HG02571 (cell line): ENCODE measurements around the gene NDUFAF2.
"Not testable (repeated sequence)": the region's sequence is repeated elsewhere in the genome, so short reads cannot be mapped to it uniquely, and the experiment has no call there.

ENCODE experiments used
- ATAC-seq: cut with Tn5 transposase; IDR thresholded peaks from one replicate; pipeline ENCODE4 v1.9.1; 2021; ENCODE audit warnings: mild to moderate bottlenecking, moderate library complexity; ENCODE audit not compliant: unreplicated experiment

Gene NDUFAF2

DNA sequence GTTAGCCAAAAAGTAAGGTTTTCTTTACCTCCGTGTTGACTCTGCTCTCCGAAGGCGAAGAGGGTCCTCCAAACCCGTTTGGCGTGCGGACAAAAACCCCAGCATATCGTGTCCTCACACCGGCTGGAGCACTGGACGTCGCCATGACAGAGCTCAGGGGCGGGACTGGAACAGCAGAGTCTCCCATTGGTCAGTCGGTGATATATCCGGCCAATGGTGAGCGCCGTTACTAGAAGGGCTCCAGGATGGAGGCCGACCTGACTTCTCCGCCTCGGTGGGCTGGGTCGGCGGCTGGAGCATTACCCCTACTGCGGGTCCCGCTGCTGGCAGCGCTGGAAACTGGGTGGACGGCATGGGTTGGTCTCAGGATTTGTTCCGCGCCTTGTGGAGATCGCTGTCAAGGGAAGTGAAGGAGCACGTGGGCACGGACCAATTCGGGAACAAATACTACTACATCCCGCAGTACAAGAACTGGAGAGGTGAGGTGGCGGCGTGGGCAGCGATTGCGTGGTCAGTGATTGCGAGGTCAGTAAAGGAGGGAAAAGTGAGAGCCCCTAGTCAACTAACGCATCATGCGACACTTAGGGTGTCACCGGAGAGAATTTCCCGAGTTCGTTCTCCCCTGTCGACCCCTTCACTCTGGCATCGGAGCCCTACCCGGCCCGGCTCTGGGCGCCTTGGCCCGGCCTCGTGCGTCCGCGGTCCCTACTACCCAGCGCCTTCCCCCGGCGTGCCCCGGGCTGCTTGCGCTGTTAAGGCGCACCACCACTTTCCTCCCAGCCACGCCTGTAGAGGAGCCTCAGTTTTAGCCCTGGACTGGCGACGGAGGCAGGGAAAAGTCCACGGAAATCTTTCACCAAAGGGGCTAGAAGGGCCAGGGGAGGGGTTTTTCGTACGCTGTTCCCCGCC lies at the start of gene NDUFAF2, which contains the start of gene ERCC8:
Gene NDUFAF2 (plus strand): TSS at position 302 of the 909 bp plus-strand sequence. CDS start 51 bp downstream, at position 353.
Gene ERCC8 (minus strand): TSS at position 167 of the 909 bp plus-strand sequence. CDS start 62 bp downstream, at position 105.
- peak; percentile 100 for ATAC-seq

DNA sequence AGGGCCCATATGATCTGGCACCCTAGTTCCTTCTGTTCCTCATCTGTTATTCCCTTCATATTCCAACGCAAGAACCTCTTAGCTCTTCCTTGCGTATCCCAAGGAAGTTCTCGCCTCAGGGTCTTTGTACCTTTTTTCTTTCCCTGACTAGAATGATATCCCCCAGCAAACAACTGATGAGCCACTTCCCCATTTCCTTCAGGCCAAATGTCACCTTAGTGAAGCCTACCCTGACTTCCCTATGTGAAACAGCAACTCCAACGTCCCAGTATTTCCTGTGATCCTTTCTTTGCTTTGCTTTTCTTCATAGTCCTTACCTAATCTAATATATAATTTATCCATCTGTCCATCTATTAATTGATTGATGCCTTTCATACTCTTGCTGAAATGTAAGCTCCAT lies 48.0 kb upstream of the NDUFAF2 start:
- no peak for ATAC-seq

GRCh38 chr5:60903356-60903755 lies 41.6 kb upstream of the NDUFAF2 start:
- no peak for ATAC-seq

DNA sequence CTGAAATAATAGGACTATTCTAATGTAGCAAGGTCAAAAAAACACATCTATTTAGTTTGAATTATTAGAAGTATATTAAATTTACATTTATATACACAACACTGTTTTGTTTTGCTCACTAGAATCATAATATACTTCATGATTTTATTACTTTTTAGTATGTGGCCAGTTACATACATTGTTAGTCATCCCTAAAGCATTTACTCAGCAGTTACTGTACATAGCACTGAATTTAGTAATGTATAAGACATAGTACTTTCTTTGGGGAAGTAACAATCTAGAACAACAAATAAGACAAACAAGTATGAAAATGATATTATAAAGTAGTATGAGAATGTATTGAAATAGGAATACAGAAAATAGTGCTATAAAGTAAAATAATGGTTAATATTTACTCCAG lies 28.4 kb upstream of the NDUFAF2 start:
- ATAC-seq = no peak

DNA sequence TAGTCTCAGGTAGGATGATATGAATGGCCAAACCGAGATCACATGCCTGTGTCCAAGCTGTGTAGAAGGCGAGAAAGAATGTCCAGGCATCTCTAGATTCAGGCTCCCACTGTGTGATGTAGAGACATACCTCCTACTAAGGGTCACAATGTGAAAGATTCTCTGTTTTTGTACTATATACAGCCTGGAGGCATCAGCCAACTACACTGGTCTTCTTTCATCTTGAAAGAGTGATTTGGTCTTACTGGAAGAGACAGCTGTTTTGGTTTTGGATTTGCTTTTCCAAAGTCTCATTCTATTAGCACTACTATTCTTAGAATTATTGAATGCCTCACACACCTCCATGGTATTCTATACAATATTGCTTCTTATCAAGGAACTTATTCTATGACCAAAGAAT lies 26.5 kb upstream of the NDUFAF2 start:
- ATAC-seq = no peak

GRCh38 chr5:60927450-60927849 lies 17.6 kb upstream of the NDUFAF2 start:
- ATAC-seq = no peak

- ATAC-seq = no peak
These were observed 16.0 kb upstream of the NDUFAF2 start for GRCh38 chr5:60929024-60929423.

DNA sequence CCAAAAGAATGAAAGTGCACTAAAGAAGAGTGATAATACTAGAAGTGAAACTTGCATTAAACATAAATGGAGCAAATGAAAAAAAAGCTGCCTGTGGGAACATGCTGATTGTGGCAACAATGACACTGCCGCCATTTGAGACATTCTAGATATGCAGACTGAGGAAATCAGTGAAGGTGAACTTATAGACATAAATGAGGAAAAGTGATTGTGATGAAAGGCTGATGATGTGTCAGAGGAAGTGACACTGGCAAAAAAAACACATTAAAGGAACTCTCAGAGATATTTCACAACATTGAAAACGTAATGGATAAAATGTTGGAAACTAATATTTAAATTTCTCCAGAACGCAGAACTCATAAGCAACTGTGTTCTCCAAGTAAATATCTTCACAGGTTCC lies 1.4 kb upstream of the NDUFAF2 start:
- ATAC-seq = no peak

- peak; percentile 8 for ATAC-seq
These were observed 795 bp downstream of the NDUFAF2 start for GRCh38 chr5:60945813-60946187.

GRCh38 chr5:60948738-60949137 lies 3.7 kb downstream of the NDUFAF2 start:
- ATAC-seq = no peak

- ATAC-seq = no peak
These were observed 10.2 kb downstream of the NDUFAF2 start for GRCh38 chr5:60955239-60955638.

DNA sequence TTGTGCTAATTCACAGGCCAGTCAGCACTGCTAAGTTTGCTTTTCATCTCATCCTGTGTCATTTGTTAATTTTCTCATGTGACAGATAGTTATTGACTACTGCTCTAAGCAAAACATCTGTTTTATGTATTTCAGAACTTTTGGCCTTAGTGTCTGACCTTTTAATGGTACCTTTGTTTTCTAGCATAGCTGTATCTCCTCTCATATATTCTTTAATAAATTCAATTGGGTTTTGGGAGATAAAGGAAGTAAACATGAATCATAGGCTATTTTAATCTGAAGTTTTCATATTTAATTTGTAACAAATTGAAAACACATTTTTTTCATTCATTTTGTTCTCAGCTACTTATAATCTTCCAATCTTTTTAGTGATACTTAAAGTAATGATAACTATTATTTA lies 13.1 kb downstream of the NDUFAF2 start:
- ATAC-seq = no peak

DNA sequence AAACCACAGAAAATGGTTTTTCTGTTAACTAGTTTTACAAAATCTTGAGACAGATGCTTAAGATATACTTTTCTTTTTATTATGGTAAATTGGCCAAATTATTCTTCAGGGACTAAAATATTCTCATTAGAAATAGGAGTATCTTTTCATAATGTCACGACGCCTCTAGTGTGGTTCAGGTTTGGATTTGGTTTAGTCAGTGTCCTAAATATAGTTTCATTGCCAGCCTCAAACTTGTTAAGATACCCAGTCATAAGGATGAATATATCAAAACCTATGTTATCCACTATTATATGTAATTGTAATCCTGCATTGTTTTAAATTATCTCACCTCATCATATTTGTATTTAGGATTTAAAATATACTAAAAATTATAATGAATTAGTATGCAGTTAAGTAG lies 13.7 kb downstream of the NDUFAF2 start:
- ATAC-seq = no peak

- ATAC-seq = no peak
These were observed 14.2 kb downstream of the NDUFAF2 start for GRCh38 chr5:60959156-60959555.

DNA sequence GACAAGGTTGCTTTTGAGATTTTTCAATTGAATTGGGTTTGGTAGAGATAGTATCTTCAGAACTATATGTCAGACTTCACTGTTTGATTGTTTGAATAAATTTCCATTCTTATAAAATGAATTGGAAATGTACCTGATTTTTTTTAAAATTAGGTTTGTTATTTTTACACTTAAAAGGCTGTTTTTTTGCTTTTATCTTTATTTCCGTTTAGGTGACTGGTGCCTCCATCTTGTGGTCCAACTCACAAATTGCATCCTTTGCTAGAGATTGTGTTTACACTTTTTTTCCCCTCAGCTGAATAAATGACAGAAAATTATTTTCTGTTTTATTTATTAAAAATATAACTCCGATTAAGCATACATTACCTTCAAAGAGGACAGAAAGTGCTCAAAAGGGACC lies 15.6 kb downstream of the NDUFAF2 start:
- ATAC-seq = no peak

DNA sequence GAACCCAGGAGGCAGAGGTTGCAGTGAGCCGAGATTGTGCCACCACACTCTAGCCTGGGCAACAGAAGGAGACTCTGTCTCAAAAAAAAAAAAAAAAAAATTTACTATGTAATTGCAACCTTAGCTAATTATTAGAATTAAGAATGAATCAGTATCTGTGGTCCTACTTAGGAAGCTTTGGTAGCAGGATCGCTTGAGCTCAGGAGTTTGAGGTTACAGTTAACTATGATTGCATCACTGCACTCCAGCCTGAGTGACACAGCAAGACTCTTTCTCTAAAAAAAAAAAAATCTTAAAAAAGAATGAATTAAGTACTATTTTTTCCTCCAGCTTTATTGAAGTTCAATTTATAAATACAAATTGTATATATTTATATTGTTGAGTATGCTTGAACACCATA lies 16.7 kb downstream of the NDUFAF2 start:
- no peak for ATAC-seq

GRCh38 chr5:60972231-60972630 lies 27.2 kb downstream of the NDUFAF2 start:
- ATAC-seq = no peak

- ATAC-seq = no peak
These were observed 33.1 kb downstream of the NDUFAF2 start for GRCh38 chr5:60977956-60978737.

DNA sequence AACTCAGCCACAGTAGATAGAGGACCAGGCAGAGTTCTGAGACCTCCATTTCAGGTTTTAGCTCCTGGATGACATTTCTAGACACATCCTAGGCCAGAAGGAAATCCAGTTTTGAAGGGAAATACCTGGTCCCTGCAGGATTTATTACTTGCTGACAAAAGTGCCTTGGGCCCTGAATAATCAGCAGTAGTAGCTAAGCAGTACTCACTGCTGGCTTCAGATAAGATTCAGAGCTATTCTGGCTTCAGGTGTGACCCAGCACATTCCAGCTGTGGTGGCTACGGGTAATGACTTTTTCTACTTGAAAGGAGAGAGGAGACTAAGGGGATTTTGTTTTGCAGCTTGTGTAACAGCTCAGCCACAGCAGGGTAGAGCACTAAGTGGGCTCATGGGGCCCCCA lies 34.0 kb downstream of the NDUFAF2 start:
- no peak for ATAC-seq

- ATAC-seq = no peak
These were observed 35.5 kb downstream of the NDUFAF2 start for GRCh38 chr5:60980511-60980910.

DNA sequence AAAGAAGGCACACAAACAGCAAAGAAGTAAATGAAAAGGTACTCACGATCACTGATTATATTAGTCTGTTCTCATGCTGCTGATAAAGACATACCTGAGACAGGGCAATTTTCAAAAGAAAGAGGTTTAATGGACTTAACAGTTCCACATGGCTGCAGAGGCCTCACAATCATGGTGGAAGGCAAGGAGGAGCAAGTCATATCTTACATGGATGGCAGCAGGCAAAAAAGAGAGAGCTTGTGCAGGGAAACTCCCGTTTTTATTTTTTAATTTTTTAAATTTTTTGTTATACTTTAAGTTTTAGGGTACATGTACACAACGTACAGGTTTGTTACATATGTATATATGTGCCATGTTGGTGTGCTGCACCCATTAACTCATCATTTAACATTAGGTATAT lies 37.1 kb downstream of the NDUFAF2 start:
- not testable (repeated sequence) for ATAC-seq

DNA sequence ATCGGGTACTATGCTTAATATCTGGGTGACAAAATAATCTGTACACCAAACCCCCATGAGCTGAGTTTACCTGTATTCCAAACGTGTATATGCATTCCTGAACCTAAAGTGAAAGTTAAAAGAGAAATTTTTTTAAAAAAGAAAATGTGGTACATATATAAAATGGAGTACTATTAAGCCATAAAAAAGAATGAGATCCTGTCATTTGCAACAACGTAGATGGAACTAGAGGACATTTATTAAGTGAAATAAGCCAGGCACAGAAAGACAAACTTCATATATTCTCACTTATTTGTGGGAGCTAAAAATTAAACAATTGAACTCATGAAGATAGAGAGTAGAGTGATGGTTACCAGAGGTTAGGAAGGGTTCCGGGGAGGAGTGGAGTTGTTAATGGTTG lies 44.8 kb downstream of the NDUFAF2 start:
- ATAC-seq = no peak
